Activated CD4-positive, alpha-beta T cell treated with anti-CD3 and anti-CD28 coated beads, Interleukin-2, amount 10 ng/mL, durations not matched to agents 24 days and 14 days (primary cell): ENCODE measurements around the gene ZNF44. TPM values are rescaled to one million over a fixed set of nuclear protein-coding genes. Genes with fewer than 3 reads are reported as not detected.

Source experiments
- DNase-seq: peaks from one replicate; pipeline ENCODE4 v3.0.0; 2022
- H3K27ac Mint-ChIP-seq: one replicate; pipeline ENCODE4 v1.8.0; 2022; ENCODE audit warnings: mild to moderate bottlenecking, mixed read lengths
- H3K27me3 Mint-ChIP-seq: one replicate; pipeline ENCODE4 v1.8.0; 2022; ENCODE audit warnings: mixed read lengths
- H3K36me3 Mint-ChIP-seq: one replicate; pipeline ENCODE4 v1.8.0; 2022; ENCODE audit warnings: low read depth, mild to moderate bottlenecking, mixed read lengths
- H3K4me1 Mint-ChIP-seq: one replicate; pipeline ENCODE4 v1.8.0; 2021; ENCODE audit warnings: mixed read lengths
- H3K4me3 Mint-ChIP-seq: one replicate; pipeline ENCODE4 v1.8.0; 2022; ENCODE audit warnings: mild to moderate bottlenecking, moderate library complexity, mixed read lengths
- H3K9me3 Mint-ChIP-seq: one replicate; pipeline ENCODE4 v1.8.0; 2021; ENCODE audit warnings: mixed read lengths
- intact Hi-C: fragments of 100-400 bp; cut with micrococcal nuclease; formaldehyde crosslinking; loops from one replicate; pipeline ENCODE4 v1.15.1; 2023
- total RNA-seq: library from RNA; stranded (reverse); gene quantifications from 2 replicates; pipeline ENCODE4 v1.2.3, GENCODE V29; 2022

The ZNF44 gene
- total RNA-seq, 1 donor from 2014 or later, result 8.4 TPM

GRCh38 chr19:12284631-12285030 is 10.1 kb downstream of the ZNF44 start:
- peaks cover 18% of the 10 kb centered on the region for H3K9me3 Mint-ChIP-seq
- DNase-seq, result no peak
- no peak overlapping the region for H3K4me3 Mint-ChIP-seq
- no peaks in the 10 kb centered on the region for H3K27me3 Mint-ChIP-seq
- no peak overlapping the region for H3K27ac Mint-ChIP-seq
- H3K4me1 Mint-ChIP-seq, result peaks cover 10% of the 10 kb centered on the region
- H3K36me3 Mint-ChIP-seq, result peaks cover 83% of the 10 kb centered on the region
- intact Hi-C loops, result no loop called here

GRCh38 chr19:12284226-12284625 is 10.5 kb downstream of the ZNF44 start:
- intact Hi-C loops, result no loop called here
- no peak overlapping the region for H3K4me3 Mint-ChIP-seq
- H3K36me3 Mint-ChIP-seq, result peaks cover 83% of the 10 kb centered on the region
- no peak overlapping the region for H3K27ac Mint-ChIP-seq
- H3K27me3 Mint-ChIP-seq, result no peaks in the 10 kb centered on the region
- H3K4me1 Mint-ChIP-seq, result peaks cover 6% of the 10 kb centered on the region
- no peak for DNase-seq
- H3K9me3 Mint-ChIP-seq, result peaks cover 22% of the 10 kb centered on the region

GRCh38 chr19:12278713-12279112 is 16.0 kb downstream of the ZNF44 start:
- no peak overlapping the region for H3K27ac Mint-ChIP-seq
- peaks cover 89% of the 10 kb centered on the region for H3K36me3 Mint-ChIP-seq
- H3K4me1 Mint-ChIP-seq, result no peaks in the 10 kb centered on the region
- intact Hi-C loops, result no loop called here
- no peaks in the 10 kb centered on the region for H3K27me3 Mint-ChIP-seq
- H3K4me3 Mint-ChIP-seq, result no peak overlapping the region
- peaks cover 38% of the 10 kb centered on the region for H3K9me3 Mint-ChIP-seq
- DNase-seq, result no peak

- Mint-ChIP-seq H3K4me3 (no peak overlapping the region), H3K36me3 (peaks cover 84% of the 10 kb centered on the region), H3K4me1 (no peaks in the 10 kb centered on the region), H3K27me3 (no peaks in the 10 kb centered on the region), H3K27ac (no peak overlapping the region), H3K9me3 (peaks cover 45% of the 10 kb centered on the region)
- intact Hi-C loops, result no loop called here
- DNase-seq, result no peak
These were observed 21.4 kb downstream of the ZNF44 start for GRCh38 chr19:12272980-12273901.

GRCh38 chr19:12272386-12272785 is 22.3 kb downstream of the ZNF44 start:
- H3K4me1 Mint-ChIP-seq, result no peaks in the 10 kb centered on the region
- intact Hi-C loops, result no loop called here
- peaks cover 77% of the 10 kb centered on the region for H3K36me3 Mint-ChIP-seq
- no peak for DNase-seq
- H3K9me3 Mint-ChIP-seq, result peaks cover 42% of the 10 kb centered on the region
- no peaks in the 10 kb centered on the region for H3K27me3 Mint-ChIP-seq
- H3K27ac Mint-ChIP-seq, result no peak overlapping the region
- no peak overlapping the region for H3K4me3 Mint-ChIP-seq

- peaks cover 29% of the 10 kb centered on the region for H3K9me3 Mint-ChIP-seq
- no peaks in the 10 kb centered on the region for H3K27me3 Mint-ChIP-seq
- no peaks in the 10 kb centered on the region for H3K4me1 Mint-ChIP-seq
- no peak overlapping the region for H3K4me3 Mint-ChIP-seq
- H3K36me3 Mint-ChIP-seq, result peaks cover 61% of the 10 kb centered on the region
- intact Hi-C loops, result no loop called here
- no peak for DNase-seq
- H3K27ac Mint-ChIP-seq, result no peak overlapping the region
These were observed 23.8 kb downstream of the ZNF44 start for GRCh38 chr19:12270854-12271253.

- Mint-ChIP-seq H3K36me3 (peaks cover 19% of the 10 kb centered on the region), H3K4me1 (no peaks in the 10 kb centered on the region), H3K4me3 (no peak overlapping the region), H3K27ac (no peak overlapping the region), H3K27me3 (no peaks in the 10 kb centered on the region), H3K9me3 (peaks cover 25% of the 10 kb centered on the region)
- no peak for DNase-seq
- intact Hi-C loops, result no loop called here
These were observed 28.6 kb downstream of the ZNF44 start for GRCh38 chr19:12265921-12266704.

- intact Hi-C loops, result no loop called here
- no peaks in the 10 kb centered on the region for H3K27me3 Mint-ChIP-seq
- H3K36me3 Mint-ChIP-seq, result peaks cover 3% of the 10 kb centered on the region
- DNase-seq, result no peak
- no peak overlapping the region for H3K27ac Mint-ChIP-seq
- H3K9me3 Mint-ChIP-seq, result peaks cover 21% of the 10 kb centered on the region
- no peak overlapping the region for H3K4me3 Mint-ChIP-seq
- no peaks in the 10 kb centered on the region for H3K4me1 Mint-ChIP-seq
These were observed 33.1 kb downstream of the ZNF44 start for GRCh38 chr19:12261554-12261953.

- no peak overlapping the region for H3K4me3 Mint-ChIP-seq
- H3K27me3 Mint-ChIP-seq, result no peaks in the 10 kb centered on the region
- DNase-seq, result no peak
- peaks cover 3% of the 10 kb centered on the region for H3K36me3 Mint-ChIP-seq
- intact Hi-C loops, result no loop called here
- H3K9me3 Mint-ChIP-seq, result peaks cover 21% of the 10 kb centered on the region
- no peak overlapping the region for H3K27ac Mint-ChIP-seq
- no peaks in the 10 kb centered on the region for H3K4me1 Mint-ChIP-seq
These were observed 33.8 kb downstream of the ZNF44 start for GRCh38 chr19:12260861-12261260.

GRCh38 chr19:12260236-12260635 is 34.4 kb downstream of the ZNF44 start:
- no peak for DNase-seq
- intact Hi-C loops, result no loop called here
- Mint-ChIP-seq H3K36me3 (peaks cover 3% of the 10 kb centered on the region), H3K27ac (no peak overlapping the region), H3K4me3 (no peak overlapping the region), H3K9me3 (peaks cover 18% of the 10 kb centered on the region), H3K4me1 (no peaks in the 10 kb centered on the region), H3K27me3 (no peaks in the 10 kb centered on the region)

- H3K4me1 Mint-ChIP-seq, result no peaks in the 10 kb centered on the region
- no peak for DNase-seq
- peaks cover 6% of the 10 kb centered on the region for H3K36me3 Mint-ChIP-seq
- no peak overlapping the region for H3K4me3 Mint-ChIP-seq
- no peaks in the 10 kb centered on the region for H3K27me3 Mint-ChIP-seq
- no peak overlapping the region for H3K27ac Mint-ChIP-seq
- intact Hi-C loops, result no loop called here
- peaks cover 4% of the 10 kb centered on the region for H3K9me3 Mint-ChIP-seq
These were observed 39.3 kb downstream of the ZNF44 start for GRCh38 chr19:12255372-12255771.

- Mint-ChIP-seq H3K27ac (no peak overlapping the region), H3K9me3 (peaks cover 25% of the 10 kb centered on the region), H3K4me1 (no peaks in the 10 kb centered on the region), H3K27me3 (no peaks in the 10 kb centered on the region), H3K4me3 (no peak overlapping the region), H3K36me3 (peaks cover 10% of the 10 kb centered on the region)
- intact Hi-C loops, result no loop called here
- DNase-seq, result no peak
These were observed 47.0 kb downstream of the ZNF44 start for GRCh38 chr19:12247644-12248222.

- peaks cover 37% of the 10 kb centered on the region for H3K9me3 Mint-ChIP-seq
- no peaks in the 10 kb centered on the region for H3K4me1 Mint-ChIP-seq
- no peak overlapping the region for H3K4me3 Mint-ChIP-seq
- no peaks in the 10 kb centered on the region for H3K27me3 Mint-ChIP-seq
- intact Hi-C loops, result no loop called here
- H3K27ac Mint-ChIP-seq, result no peak overlapping the region
- H3K36me3 Mint-ChIP-seq, result peaks cover 10% of the 10 kb centered on the region
- no peak for DNase-seq
These were observed 50.3 kb downstream of the ZNF44 start for GRCh38 chr19:12244370-12244769.
